GM12878 (cell line): ENCODE measurements around the gene NEK5. TPM values are rescaled to one million over a fixed set of nuclear protein-coding genes. Genes with fewer than 3 reads are reported as not detected.
A peak's percentile ranks its signal among the peaks of the same experiment; 100 is the strongest.

Source experiments
- ASH2L ChIP-seq: fragments of 300-600, 200-600 bp; sonication (generic); IDR thresholded peaks from 2 replicates; pipeline ENCODE4 v1.6.1; 2017; ENCODE audit warnings: low read depth, mild to moderate bottlenecking, borderline replicate concordance
- ATF7 ChIP-seq: fragments of 450-650 bp; IDR thresholded peaks from 2 replicates; pipeline ENCODE4 v1.6.1; 2016; ENCODE audit warnings: low read depth, mild to moderate bottlenecking
- IKZF1 ChIP-seq: fragments of 450-650 bp; conservative IDR thresholded peaks from 2 replicates; pipeline ENCODE4 v1.6.1; 2017; ENCODE audit warnings: antibody characterized with exemption, mild to moderate bottlenecking
- LARP7 ChIP-seq: fragments of 450-650 bp; IDR thresholded peaks from 2 replicates; pipeline ENCODE4 v1.6.1; 2017; ENCODE audit warnings: mild to moderate bottlenecking
- MLLT1 ChIP-seq: fragments of 450-650 bp; IDR thresholded peaks from 2 replicates; pipeline ENCODE4 v1.6.1; 2016; ENCODE audit warnings: mild to moderate bottlenecking
- MXI1 ChIP-seq: fragments of 150-350 bp; IDR thresholded peaks from 2 replicates; pipeline ENCODE4 v1.6.1; 2011; ENCODE audit warnings: low read depth, mild to moderate bottlenecking, inconsistent platforms, low read length, improper control_type of control experiment
- NRF1 ChIP-seq: conservative IDR thresholded peaks from 2 replicates; pipeline ENCODE4 v1.6.1; 2011; ENCODE audit warnings: mild to moderate bottlenecking, low read depth, low read length, improper control_type of control experiment
- RAD21 ChIP-seq: IDR thresholded peaks from 2 replicates; pipeline ENCODE4 v1.6.1; 2011; ENCODE audit warnings: mild to moderate bottlenecking, low read depth, low read length, moderate library complexity; ENCODE audit not compliant: insufficient read depth
- SMAD1 ChIP-seq: fragments of 450-650 bp; IDR thresholded peaks from 2 replicates; pipeline ENCODE4 v1.6.1; 2018; ENCODE audit warnings: mild to moderate bottlenecking, low read depth; ENCODE audit not compliant: partially characterized antibody
- TCF3 ChIP-seq: IDR thresholded peaks from 2 replicates; pipeline ENCODE4 v1.6.1; 2012; ENCODE audit warnings: low read depth, mild to moderate bottlenecking, low read length, borderline replicate concordance; ENCODE audit not compliant: insufficient read depth
- USF2 ChIP-seq: IDR thresholded peaks from 2 replicates; pipeline ENCODE4 v1.6.1; 2011; ENCODE audit warnings: low read depth, low read length, improper control_type of control experiment, borderline replicate concordance
- YBX1 ChIP-seq: fragments of 450-650 bp; IDR thresholded peaks from 2 replicates; pipeline ENCODE4 v1.6.1; 2016; ENCODE audit warnings: antibody characterized with exemption
- polyA plus RNA-seq, 11 experiments: library from polyadenylated mRNA; depleted of rRNA in 4 of 11; unstranded in 6 of 11; stranded (reverse) in 5 of 11; fragments of >200 nt; fragmentation: Nextera tagmentation in 4 of 11; fragmentation: Illumina TruSeq in 1 of 11; extraction: Ambion mirVana in 4 of 11; extraction: Trizol in 1 of 11; gene quantifications; 1 replicate in 1 of 11; 2 replicates in 10 of 11; pipeline versions ENCODE4 v1.2.1 to v1.2.3, GENCODE V29; 2011 to 2016; ENCODE audit warnings: inconsistent platforms in 2 of 11, missing spikeins in 2 of 11, low read depth in 1 of 11
- total RNA-seq, 4 experiments: library from RNA; depleted of rRNA in 3 of 4; stranded (reverse); fragments of >200 nt in 3 of 4; fragmentation: Illumina TruSeq in 1 of 4; extraction: Trizol in 1 of 4; gene quantifications; 2 replicates each; pipeline versions ENCODE4 v1.2.1 to v1.2.3, GENCODE V29; 2013 to 2021
- TF ChIP-seq, protein P1 (sequence below): IDR thresholded peaks from 2 replicates; pipeline ENCODE4 v1.6.1; 2012; ENCODE audit warnings: low read depth, low read length, improper control_type of control experiment

The NEK5 gene
- total and polyA plus RNA-seq, 10 of the 15 experiments (the other 5 are each of a cell fraction or from before 2014, with no cell fraction given) = 0.04 to 0.32 (median 0.20) TPM; not detected in 6

DNA sequence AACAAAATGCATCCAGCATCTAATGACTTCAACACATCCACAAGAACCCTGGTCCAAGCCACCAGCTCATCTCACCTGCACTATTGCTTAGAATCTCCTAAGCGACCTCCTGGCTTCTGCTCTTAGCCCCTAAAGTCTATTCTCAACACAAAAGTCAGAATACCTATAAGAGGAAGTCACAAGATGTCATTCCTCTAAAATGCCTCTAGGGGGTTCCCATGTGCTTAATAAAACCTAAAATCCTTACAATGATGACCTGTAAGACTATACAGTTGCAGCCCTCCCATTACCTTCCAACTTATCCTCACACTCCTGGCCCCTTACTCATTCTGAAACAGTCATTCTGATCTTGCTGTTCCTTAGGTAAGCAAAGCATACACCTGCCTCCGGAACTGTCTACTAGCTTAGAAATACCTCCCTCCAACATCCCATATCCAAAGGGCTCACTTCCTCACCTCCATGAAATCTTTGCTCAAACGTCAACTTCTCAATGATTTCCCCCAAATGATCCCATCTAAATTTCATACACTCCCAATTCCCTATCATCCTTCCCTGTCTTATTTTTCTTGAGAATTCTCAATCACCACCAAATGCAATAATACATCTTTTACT is 127.6 kb downstream of the NEK5 start (continued):
- TF ChIP-seq LARP7 (no peak), SMAD1 (no peak), ASH2L (no peak), RAD21 (peak; percentile 73), USF2 (no peak), ATF7 (no peak), MXI1 (no peak), IKZF1 (no peak), NRF1 (no peak), MLLT1 (no peak), YBX1 (no peak), TCF3 (no peak)
- TF ChIP-seq, protein P1, sequence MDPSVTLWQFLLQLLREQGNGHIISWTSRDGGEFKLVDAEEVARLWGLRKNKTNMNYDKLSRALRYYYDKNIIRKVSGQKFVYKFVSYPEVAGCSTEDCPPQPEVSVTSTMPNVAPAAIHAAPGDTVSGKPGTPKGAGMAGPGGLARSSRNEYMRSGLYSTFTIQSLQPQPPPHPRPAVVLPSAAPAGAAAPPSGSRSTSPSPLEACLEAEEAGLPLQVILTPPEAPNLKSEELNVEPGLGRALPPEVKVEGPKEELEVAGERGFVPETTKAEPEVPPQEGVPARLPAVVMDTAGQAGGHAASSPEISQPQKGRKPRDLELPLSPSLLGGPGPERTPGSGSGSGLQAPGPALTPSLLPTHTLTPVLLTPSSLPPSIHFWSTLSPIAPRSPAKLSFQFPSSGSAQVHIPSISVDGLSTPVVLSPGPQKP = no peak
